Fibroblast of skin of right quadriceps (primary cell): ENCODE results near the gene IL4I1.
"Not testable (repeated sequence)": the region's sequence is repeated elsewhere in the genome, so short reads cannot be mapped to it uniquely, and the experiment has no call there.

Source experiments
- DNase-seq: peaks from one replicate; pipeline ENCODE4 v3.0.0-alpha.2; 2013

Gene IL4I1

GRCh38 chr19:49896863-49897621, at the start of gene IL4I1:
Gene IL4I1 (minus strand): TSS chr19:49896887. CDS start chr19:49896160, 727 bp downstream.
- DNase-seq = peak; percentile 18

- no peak for DNase-seq
Observed at GRCh38 chr19:49946415-49946814, 49.7 kb upstream of the IL4I1 start.

- not testable (repeated sequence) for DNase-seq
Observed at GRCh38 chr19:49944567-49944966, 47.9 kb upstream of the IL4I1 start.

GRCh38 chr19:49940482-49940791, 43.8 kb upstream of the IL4I1 start:
- DNase-seq = no peak

GRCh38 chr19:49939721-49940481, 43.2 kb upstream of the IL4I1 start:
- no peak for DNase-seq

- DNase-seq = no peak
Observed at GRCh38 chr19:49938662-49939061, 42.0 kb upstream of the IL4I1 start.

- peak; percentile 59 for DNase-seq
Observed at GRCh38 chr19:49937750-49938381, 41.2 kb upstream of the IL4I1 start.

GRCh38 chr19:49936549-49936948, 39.9 kb upstream of the IL4I1 start:
- no peak for DNase-seq

GRCh38 chr19:49933643-49934042, 37.0 kb upstream of the IL4I1 start:
- DNase-seq = no peak

GRCh38 chr19:49932731-49933131, 36.0 kb upstream of the IL4I1 start:
- no peak for DNase-seq

GRCh38 chr19:49932041-49932451, 35.4 kb upstream of the IL4I1 start:
- DNase-seq = no peak

- DNase-seq = no peak
Observed at GRCh38 chr19:49931293-49932040, 34.8 kb upstream of the IL4I1 start.

- DNase-seq = no peak
Observed at GRCh38 chr19:49930483-49931011, 33.9 kb upstream of the IL4I1 start.

GRCh38 chr19:49929611-49930482, 33.2 kb upstream of the IL4I1 start:
- peak; percentile 96 for DNase-seq

GRCh38 chr19:49929121-49929610, 32.5 kb upstream of the IL4I1 start, which contains the start of the genes ATF5 and NUP62:
Gene ATF5 (plus strand): TSS chr19:49929205. CDS start chr19:49930851, 1,646 bp downstream.
Gene NUP62 (minus strand): TSS chr19:49929504. CDS start chr19:49909807, 19,697 bp downstream.
- peak; percentile 87 for DNase-seq

GRCh38 chr19:49927526-49928264, 31.0 kb upstream of the IL4I1 start:
- no peak for DNase-seq

- DNase-seq = no peak
Observed at GRCh38 chr19:49926515-49926914, 29.8 kb upstream of the IL4I1 start.

GRCh38 chr19:49925486-49925885, 28.8 kb upstream of the IL4I1 start:
- DNase-seq = no peak

- not testable (repeated sequence) for DNase-seq
Observed at GRCh38 chr19:49924881-49925210, 28.2 kb upstream of the IL4I1 start.

- peak; percentile 38 for DNase-seq
Observed at GRCh38 chr19:49924004-49924880, 27.6 kb upstream of the IL4I1 start.
